ENCODE results near the gene RIC3. TPM values are rescaled to one million over a fixed set of nuclear protein-coding genes. Genes with fewer than 3 reads are reported as not detected.

RIC3 gene
- total and polyA plus RNA-seq, 2 of the 8 experiments (the other 6 are each of a cell fraction or from before 2014, with no cell fraction given): 6.4 to 15.5 TPM

DNA sequence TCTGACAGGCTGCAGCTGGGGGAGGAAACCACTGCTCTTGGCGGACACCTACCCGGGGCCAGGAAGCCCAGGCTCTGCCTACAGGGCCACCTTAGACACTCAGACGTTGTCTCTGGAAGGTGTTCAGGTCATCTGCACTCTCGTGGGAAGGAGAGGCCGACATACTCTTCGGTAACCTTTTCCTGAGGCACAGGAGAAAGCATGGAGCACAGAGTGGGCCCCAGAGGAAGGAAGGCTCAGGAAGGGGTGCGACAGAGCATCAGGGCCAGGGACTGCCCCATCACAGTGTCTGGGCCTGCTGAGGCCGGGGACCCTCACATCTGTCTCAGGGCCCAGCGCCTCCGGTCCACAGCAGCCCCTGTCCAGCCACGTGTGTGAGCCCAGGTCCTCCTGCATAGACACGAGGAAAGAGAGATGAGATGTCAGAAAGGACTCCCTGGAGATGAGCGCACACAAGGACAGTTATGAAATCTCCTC lies 106.0 kb downstream of the RIC3 start (continued):
- TF ChIP-seq, protein P1, sequence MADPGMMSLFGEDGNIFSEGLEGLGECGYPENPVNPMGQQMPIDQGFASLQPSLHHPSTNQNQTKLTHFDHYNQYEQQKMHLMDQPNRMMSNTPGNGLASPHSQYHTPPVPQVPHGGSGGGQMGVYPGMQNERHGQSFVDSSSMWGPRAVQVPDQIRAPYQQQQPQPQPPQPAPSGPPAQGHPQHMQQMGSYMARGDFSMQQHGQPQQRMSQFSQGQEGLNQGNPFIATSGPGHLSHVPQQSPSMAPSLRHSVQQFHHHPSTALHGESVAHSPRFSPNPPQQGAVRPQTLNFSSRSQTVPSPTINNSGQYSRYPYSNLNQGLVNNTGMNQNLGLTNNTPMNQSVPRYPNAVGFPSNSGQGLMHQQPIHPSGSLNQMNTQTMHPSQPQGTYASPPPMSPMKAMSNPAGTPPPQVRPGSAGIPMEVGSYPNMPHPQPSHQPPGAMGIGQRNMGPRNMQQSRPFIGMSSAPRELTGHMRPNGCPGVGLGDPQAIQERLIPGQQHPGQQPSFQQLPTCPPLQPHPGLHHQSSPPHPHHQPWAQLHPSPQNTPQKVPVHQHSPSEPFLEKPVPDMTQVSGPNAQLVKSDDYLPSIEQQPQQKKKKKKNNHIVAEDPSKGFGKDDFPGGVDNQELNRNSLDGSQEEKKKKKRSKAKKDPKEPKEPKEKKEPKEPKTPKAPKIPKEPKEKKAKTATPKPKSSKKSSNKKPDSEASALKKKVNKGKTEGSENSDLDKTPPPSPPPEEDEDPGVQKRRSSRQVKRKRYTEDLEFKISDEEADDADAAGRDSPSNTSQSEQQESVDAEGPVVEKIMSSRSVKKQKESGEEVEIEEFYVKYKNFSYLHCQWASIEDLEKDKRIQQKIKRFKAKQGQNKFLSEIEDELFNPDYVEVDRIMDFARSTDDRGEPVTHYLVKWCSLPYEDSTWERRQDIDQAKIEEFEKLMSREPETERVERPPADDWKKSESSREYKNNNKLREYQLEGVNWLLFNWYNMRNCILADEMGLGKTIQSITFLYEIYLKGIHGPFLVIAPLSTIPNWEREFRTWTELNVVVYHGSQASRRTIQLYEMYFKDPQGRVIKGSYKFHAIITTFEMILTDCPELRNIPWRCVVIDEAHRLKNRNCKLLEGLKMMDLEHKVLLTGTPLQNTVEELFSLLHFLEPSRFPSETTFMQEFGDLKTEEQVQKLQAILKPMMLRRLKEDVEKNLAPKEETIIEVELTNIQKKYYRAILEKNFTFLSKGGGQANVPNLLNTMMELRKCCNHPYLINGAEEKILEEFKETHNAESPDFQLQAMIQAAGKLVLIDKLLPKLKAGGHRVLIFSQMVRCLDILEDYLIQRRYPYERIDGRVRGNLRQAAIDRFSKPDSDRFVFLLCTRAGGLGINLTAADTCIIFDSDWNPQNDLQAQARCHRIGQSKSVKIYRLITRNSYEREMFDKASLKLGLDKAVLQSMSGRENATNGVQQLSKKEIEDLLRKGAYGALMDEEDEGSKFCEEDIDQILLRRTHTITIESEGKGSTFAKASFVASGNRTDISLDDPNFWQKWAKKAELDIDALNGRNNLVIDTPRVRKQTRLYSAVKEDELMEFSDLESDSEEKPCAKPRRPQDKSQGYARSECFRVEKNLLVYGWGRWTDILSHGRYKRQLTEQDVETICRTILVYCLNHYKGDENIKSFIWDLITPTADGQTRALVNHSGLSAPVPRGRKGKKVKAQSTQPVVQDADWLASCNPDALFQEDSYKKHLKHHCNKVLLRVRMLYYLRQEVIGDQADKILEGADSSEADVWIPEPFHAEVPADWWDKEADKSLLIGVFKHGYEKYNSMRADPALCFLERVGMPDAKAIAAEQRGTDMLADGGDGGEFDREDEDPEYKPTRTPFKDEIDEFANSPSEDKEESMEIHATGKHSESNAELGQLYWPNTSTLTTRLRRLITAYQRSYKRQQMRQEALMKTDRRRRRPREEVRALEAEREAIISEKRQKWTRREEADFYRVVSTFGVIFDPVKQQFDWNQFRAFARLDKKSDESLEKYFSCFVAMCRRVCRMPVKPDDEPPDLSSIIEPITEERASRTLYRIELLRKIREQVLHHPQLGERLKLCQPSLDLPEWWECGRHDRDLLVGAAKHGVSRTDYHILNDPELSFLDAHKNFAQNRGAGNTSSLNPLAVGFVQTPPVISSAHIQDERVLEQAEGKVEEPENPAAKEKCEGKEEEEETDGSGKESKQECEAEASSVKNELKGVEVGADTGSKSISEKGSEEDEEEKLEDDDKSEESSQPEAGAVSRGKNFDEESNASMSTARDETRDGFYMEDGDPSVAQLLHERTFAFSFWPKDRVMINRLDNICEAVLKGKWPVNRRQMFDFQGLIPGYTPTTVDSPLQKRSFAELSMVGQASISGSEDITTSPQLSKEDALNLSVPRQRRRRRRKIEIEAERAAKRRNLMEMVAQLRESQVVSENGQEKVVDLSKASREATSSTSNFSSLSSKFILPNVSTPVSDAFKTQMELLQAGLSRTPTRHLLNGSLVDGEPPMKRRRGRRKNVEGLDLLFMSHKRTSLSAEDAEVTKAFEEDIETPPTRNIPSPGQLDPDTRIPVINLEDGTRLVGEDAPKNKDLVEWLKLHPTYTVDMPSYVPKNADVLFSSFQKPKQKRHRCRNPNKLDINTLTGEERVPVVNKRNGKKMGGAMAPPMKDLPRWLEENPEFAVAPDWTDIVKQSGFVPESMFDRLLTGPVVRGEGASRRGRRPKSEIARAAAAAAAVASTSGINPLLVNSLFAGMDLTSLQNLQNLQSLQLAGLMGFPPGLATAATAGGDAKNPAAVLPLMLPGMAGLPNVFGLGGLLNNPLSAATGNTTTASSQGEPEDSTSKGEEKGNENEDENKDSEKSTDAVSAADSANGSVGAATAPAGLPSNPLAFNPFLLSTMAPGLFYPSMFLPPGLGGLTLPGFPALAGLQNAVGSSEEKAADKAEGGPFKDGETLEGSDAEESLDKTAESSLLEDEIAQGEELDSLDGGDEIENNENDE (IDR thresholded peaks at IDR 0.05; ENCODE audit: insufficient replicate concordance, low read length): no peak
- TF ChIP-seq, protein P2, sequence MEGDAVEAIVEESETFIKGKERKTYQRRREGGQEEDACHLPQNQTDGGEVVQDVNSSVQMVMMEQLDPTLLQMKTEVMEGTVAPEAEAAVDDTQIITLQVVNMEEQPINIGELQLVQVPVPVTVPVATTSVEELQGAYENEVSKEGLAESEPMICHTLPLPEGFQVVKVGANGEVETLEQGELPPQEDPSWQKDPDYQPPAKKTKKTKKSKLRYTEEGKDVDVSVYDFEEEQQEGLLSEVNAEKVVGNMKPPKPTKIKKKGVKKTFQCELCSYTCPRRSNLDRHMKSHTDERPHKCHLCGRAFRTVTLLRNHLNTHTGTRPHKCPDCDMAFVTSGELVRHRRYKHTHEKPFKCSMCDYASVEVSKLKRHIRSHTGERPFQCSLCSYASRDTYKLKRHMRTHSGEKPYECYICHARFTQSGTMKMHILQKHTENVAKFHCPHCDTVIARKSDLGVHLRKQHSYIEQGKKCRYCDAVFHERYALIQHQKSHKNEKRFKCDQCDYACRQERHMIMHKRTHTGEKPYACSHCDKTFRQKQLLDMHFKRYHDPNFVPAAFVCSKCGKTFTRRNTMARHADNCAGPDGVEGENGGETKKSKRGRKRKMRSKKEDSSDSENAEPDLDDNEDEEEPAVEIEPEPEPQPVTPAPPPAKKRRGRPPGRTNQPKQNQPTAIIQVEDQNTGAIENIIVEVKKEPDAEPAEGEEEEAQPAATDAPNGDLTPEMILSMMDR (IDR thresholded peaks at IDR 0.05; ENCODE audit: control extremely low read depth in 1 of 3, insufficient read depth in 1 of 3, low read depth in 1 of 3, low read length in 3 of 3): no peak
- TF ChIP-seq SIX5 (IDR thresholded peaks at IDR 0.05; ENCODE audit: low read depth, low read length) (no peak), NANOG (IDR thresholded peaks at IDR 0.05; ENCODE audit: insufficient read depth, low read depth, low read length, poor library complexity, severe bottlenecking) (no peak), TEAD4 (IDR thresholded peaks at IDR 0.05; ENCODE audit: low read depth, low read length) (no peak), RXRA (IDR thresholded peaks at IDR 0.05; ENCODE audit: insufficient read depth, low read depth, low read length) (no peak), CHD1 (IDR thresholded peaks at IDR 0.05; ENCODE audit: low read depth, low read length) (no peak)
